H1 (cell line): ENCODE results near the gene HIGD2A. TPM values are rescaled to one million over a fixed set of nuclear protein-coding genes. Genes with fewer than 3 reads are reported as not detected.

ENCODE experiments used
- CEBPB ChIP-seq: IDR thresholded peaks from 2 replicates; pipeline ENCODE4 v1.6.1; 2012; ENCODE audit warnings: low read depth, low read length
- GTF2F1 ChIP-seq: IDR thresholded peaks from 2 replicates; pipeline ENCODE4 v1.6.1; 2012; ENCODE audit warnings: low read depth, low read length, improper control_type of control experiment, borderline replicate concordance
- NRF1 ChIP-seq: IDR thresholded peaks from 2 replicates; pipeline ENCODE4 v1.6.1; 2011; ENCODE audit warnings: mild to moderate bottlenecking, low read depth, low read length, improper control_type of control experiment
- RXRA ChIP-seq: IDR thresholded peaks from 2 replicates; pipeline ENCODE4 v1.6.1; 2011; ENCODE audit warnings: low read depth, mild to moderate bottlenecking, low read length, moderate library complexity; ENCODE audit not compliant: insufficient read depth
- SIX5 ChIP-seq: IDR thresholded peaks from 2 replicates; pipeline ENCODE4 v1.6.1; 2011; ENCODE audit warnings: mild to moderate bottlenecking, low read depth, low read length
- SP1 ChIP-seq: IDR thresholded peaks from 2 replicates; pipeline ENCODE4 v1.6.1; 2011; ENCODE audit warnings: low read depth, low read length
- TBP ChIP-seq: IDR thresholded peaks from 2 replicates; pipeline ENCODE4 v1.6.1; 2011; ENCODE audit warnings: low read depth, low read length, improper control_type of control experiment
- polyA plus RNA-seq, 7 experiments: library from polyadenylated mRNA; depleted of rRNA in 3 of 7; stranded (reverse) in 5 of 7; unstranded in 2 of 7; fragments of >200 nt in 5 of 7; fragments of 200-250 nt in 2 of 7; gene quantifications; 1 replicate in 5 of 7; 2 replicates in 1 of 7; 4 replicates in 1 of 7; pipeline versions ENCODE4 v1.2.1 to v1.2.3, GENCODE V29; 2011 to 2013; ENCODE audit warnings: missing spikeins in 2 of 7, mixed read lengths in 2 of 7
- total RNA-seq: library from RNA; stranded (reverse); fragmentation: NEBNext Ultra II Directional; extraction: Animal tissue kit (Norgen Biotek cat#: 25700); gene quantifications from 2 replicates; pipeline ENCODE4 v1.2.1, GENCODE V29; 2021
- TF ChIP-seq, protein P1 (sequence below): IDR thresholded peaks from 2 replicates; pipeline ENCODE4 v1.6.1; 2011; ENCODE audit warnings: low read length, improper control_type of control experiment

Gene HIGD2A
- total and polyA plus RNA-seq, 2 of the 8 experiments (the other 6 are each of a cell fraction or from before 2014, with no cell fraction given) = 95.5 to 264 TPM

- TF ChIP-seq, protein P1, sequence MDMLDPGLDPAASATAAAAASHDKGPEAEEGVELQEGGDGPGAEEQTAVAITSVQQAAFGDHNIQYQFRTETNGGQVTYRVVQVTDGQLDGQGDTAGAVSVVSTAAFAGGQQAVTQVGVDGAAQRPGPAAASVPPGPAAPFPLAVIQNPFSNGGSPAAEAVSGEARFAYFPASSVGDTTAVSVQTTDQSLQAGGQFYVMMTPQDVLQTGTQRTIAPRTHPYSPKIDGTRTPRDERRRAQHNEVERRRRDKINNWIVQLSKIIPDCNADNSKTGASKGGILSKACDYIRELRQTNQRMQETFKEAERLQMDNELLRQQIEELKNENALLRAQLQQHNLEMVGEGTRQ = no peak
- TF ChIP-seq RXRA (no peak), SIX5 (no peak), TBP (no peak), CEBPB (no peak), GTF2F1 (no peak), NRF1 (no peak), SP1 (no peak)
These were observed 27.6 kb upstream of the HIGD2A start (continued) for GRCh38 chr5:176360894-176361436.
